ENCODE results near the gene CETN3.

CETN3 gene

GRCh38 chr5:90398726-90399125 is 10.8 kb downstream of the CETN3 start:
- Histone ChIP-seq H3K9me3 (ENCODE audit: control insufficient read depth, low read length) (no peaks in the 10 kb centered on the region), H3K36me3 (ENCODE audit: control insufficient read depth, insufficient read depth, low read length) (no peaks in the 10 kb centered on the region), H3K4me1 (no peaks in the 10 kb centered on the region), H2AFZ (no peak overlapping the region), H3K27ac (no peak overlapping the region), H3K27me3 (ENCODE audit: control insufficient read depth, insufficient read depth, low read length) (no peaks in the 10 kb centered on the region), H3K4me3 (ENCODE audit: low read depth, low read length) (no peak overlapping the region), H3K79me2 (no peaks in the 10 kb centered on the region), H3K9ac (no peak overlapping the region), H3K4me2 (ENCODE audit: low read length) (no peak overlapping the region)
- TF ChIP-seq CTCF (IDR thresholded peaks at IDR 0.05) = no peak

GRCh38 chr5:90395005-90395404 is 14.6 kb downstream of the CETN3 start:
- H3K9me3 ChIP-seq (ENCODE audit: control insufficient read depth, low read length) = no peaks in the 10 kb centered on the region
- no peak for TF ChIP-seq CTCF (IDR thresholded peaks at IDR 0.05)

GRCh38 chr5:90390928-90391327 is 18.6 kb downstream of the CETN3 start:
- Histone ChIP-seq H3K79me2 (no peaks in the 10 kb centered on the region), H3K36me3 (ENCODE audit: control insufficient read depth, insufficient read depth, low read length) (no peaks in the 10 kb centered on the region), H3K9me3 (ENCODE audit: control insufficient read depth, low read length) (no peaks in the 10 kb centered on the region), H3K27ac (no peak overlapping the region), H3K4me1 (no peaks in the 10 kb centered on the region), H3K9ac (no peak overlapping the region), H3K4me3 (ENCODE audit: low read depth, low read length) (no peak overlapping the region), H3K27me3 (ENCODE audit: control insufficient read depth, insufficient read depth, low read length) (no peaks in the 10 kb centered on the region), H2AFZ (no peak overlapping the region), H3K4me2 (ENCODE audit: low read length) (no peak overlapping the region)
- TF ChIP-seq CTCF (IDR thresholded peaks at IDR 0.05) = no peak

More at GRCh38 chr5:90395005-90395404, 14.6 kb downstream of the CETN3 start:
- no peak overlapping the region for H3K27ac ChIP-seq
- no peaks in the 10 kb centered on the region for H3K36me3 ChIP-seq (ENCODE audit: control insufficient read depth, insufficient read depth, low read length)
- no peak overlapping the region for H3K4me2 ChIP-seq (ENCODE audit: low read length)
- H3K4me3 ChIP-seq (ENCODE audit: low read depth, low read length) = no peak overlapping the region
- H3K79me2 ChIP-seq = no peaks in the 10 kb centered on the region
- H3K4me1 ChIP-seq = no peaks in the 10 kb centered on the region
- no peaks in the 10 kb centered on the region for H3K27me3 ChIP-seq (ENCODE audit: control insufficient read depth, insufficient read depth, low read length)
- no peak overlapping the region for H2AFZ ChIP-seq
- H3K9ac ChIP-seq = no peak overlapping the region

- Histone ChIP-seq H2AFZ (no peak overlapping the region), H3K9me3 (ENCODE audit: control insufficient read depth, low read length) (no peaks in the 10 kb centered on the region), H3K4me3 (ENCODE audit: low read depth, low read length) (no peak overlapping the region), H3K4me2 (ENCODE audit: low read length) (no peak overlapping the region), H3K79me2 (no peaks in the 10 kb centered on the region), H3K36me3 (ENCODE audit: control insufficient read depth, insufficient read depth, low read length) (no peaks in the 10 kb centered on the region), H3K27ac (no peak overlapping the region), H3K27me3 (ENCODE audit: control insufficient read depth, insufficient read depth, low read length) (no peaks in the 10 kb centered on the region), H3K9ac (no peak overlapping the region), H3K4me1 (no peaks in the 10 kb centered on the region)
- no peak for TF ChIP-seq CTCF (IDR thresholded peaks at IDR 0.05)
Observed at GRCh38 chr5:90390326-90390725, 19.2 kb downstream of the CETN3 start.

- H3K4me3 ChIP-seq (ENCODE audit: low read depth, low read length) = no peak overlapping the region
- no peak overlapping the region for H3K4me2 ChIP-seq (ENCODE audit: low read length)
- H3K27ac ChIP-seq = no peak overlapping the region
- H3K9me3 ChIP-seq (ENCODE audit: control insufficient read depth, low read length) = no peaks in the 10 kb centered on the region
- H3K36me3 ChIP-seq (ENCODE audit: control insufficient read depth, insufficient read depth, low read length) = no peaks in the 10 kb centered on the region
- no peak for TF ChIP-seq CTCF (IDR thresholded peaks at IDR 0.05)
- H3K27me3 ChIP-seq (ENCODE audit: control insufficient read depth, insufficient read depth, low read length) = no peaks in the 10 kb centered on the region
- no peak overlapping the region for H2AFZ ChIP-seq
- H3K79me2 ChIP-seq = no peaks in the 10 kb centered on the region
- H3K9ac ChIP-seq = no peak overlapping the region
- no peaks in the 10 kb centered on the region for H3K4me1 ChIP-seq
Observed at GRCh38 chr5:90387508-90387907, 22.0 kb downstream of the CETN3 start.

All from parathyroid adenoma (tissue), 2 donors.